ENCODE data around the gene RAB5IF. TPM values are rescaled to one million over a fixed set of nuclear protein-coding genes. Genes with fewer than 3 reads are reported as not detected.

RAB5IF gene
- total and polyA plus RNA-seq, 2 of the 13 experiments (the other 11 are each of a cell fraction or from before 2014, with no cell fraction given) = 261 to 305 TPM

- TF ChIP-seq, protein P1, sequence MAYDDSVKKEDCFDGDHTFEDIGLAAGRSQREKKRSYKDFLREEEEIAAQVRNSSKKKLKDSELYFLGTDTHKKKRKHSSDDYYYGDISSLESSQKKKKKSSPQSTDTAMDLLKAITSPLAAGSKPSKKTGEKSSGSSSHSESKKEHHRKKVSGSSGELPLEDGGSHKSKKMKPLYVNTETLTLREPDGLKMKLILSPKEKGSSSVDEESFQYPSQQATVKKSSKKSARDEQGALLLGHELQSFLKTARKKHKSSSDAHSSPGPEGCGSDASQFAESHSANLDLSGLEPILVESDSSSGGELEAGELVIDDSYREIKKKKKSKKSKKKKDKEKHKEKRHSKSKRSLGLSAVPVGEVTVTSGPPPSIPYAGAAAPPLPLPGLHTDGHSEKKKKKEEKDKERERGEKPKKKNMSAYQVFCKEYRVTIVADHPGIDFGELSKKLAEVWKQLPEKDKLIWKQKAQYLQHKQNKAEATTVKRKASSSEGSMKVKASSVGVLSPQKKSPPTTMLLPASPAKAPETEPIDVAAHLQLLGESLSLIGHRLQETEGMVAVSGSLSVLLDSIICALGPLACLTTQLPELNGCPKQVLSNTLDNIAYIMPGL (CRISPR knock-in tag; IDR thresholded peaks at IDR 0.05; ENCODE audit: borderline replicate concordance in 1 of 2, low read depth in 1 of 2) = peak; percentile 83 to 89
- TF ChIP-seq ZFX (CRISPR knock-in tag; IDR thresholded peaks at IDR 0.05; ENCODE audit: low read depth) (peak; percentile 94), NR2F1 (CRISPR knock-in tag; IDR thresholded peaks at IDR 0.05) (peak; percentile 82 to 91), CREB1 (IDR thresholded peaks at IDR 0.05) (no peak), CREB1 (CRISPR knock-in tag; IDR thresholded peaks at IDR 0.05) (no peak), ZNF224 (CRISPR knock-in tag; IDR thresholded peaks at IDR 0.05) (no peak), ZBTB20 (CRISPR knock-in tag; IDR thresholded peaks at IDR 0.05; ENCODE audit: borderline replicate concordance, low read depth) (0 out of 2 replicates have a peak, but pooled peaks have one; percentile 25), ZNF496 (CRISPR knock-in tag; IDR thresholded peaks at IDR 0.05; ENCODE audit: insufficient replicate concordance) (no peak), ELF3 (CRISPR knock-in tag; IDR thresholded peaks at IDR 0.05) (peak; percentile 76), ZNF230 (CRISPR knock-in tag; IDR thresholded peaks at IDR 0.05) (0 out of 2 replicates have a peak, but pooled peaks have one; percentile 50), HMGA1 (CRISPR knock-in tag; conservative IDR thresholded peaks at IDR 0.05) (no peak), ZNF335 (CRISPR knock-in tag; IDR thresholded peaks at IDR 0.05) (0 out of 2 replicates have a peak, but pooled peaks have one; percentile 11), STAG1 (CRISPR knock-in tag; IDR thresholded peaks at IDR 0.05) (peak; percentile 82), ZNF354B (CRISPR knock-in tag; IDR thresholded peaks at IDR 0.05) (0 out of 2 replicates have a peak, but pooled peaks have one; percentile 50), KDM3A (CRISPR knock-in tag; IDR thresholded peaks at IDR 0.05; ENCODE audit: low read depth) (peak; percentile 62; the same call in 1 of the 2 replicates), ZBTB7B (CRISPR knock-in tag; IDR thresholded peaks at IDR 0.05) (peak; percentile 36; the same call in 1 of the 2 replicates), ZKSCAN5 (CRISPR knock-in tag; IDR thresholded peaks at IDR 0.05) (no peak), ZNF563 (CRISPR knock-in tag; IDR thresholded peaks at IDR 0.05) (no peak), SP140L (CRISPR knock-in tag; IDR thresholded peaks at IDR 0.05; ENCODE audit: borderline replicate concordance) (no peak), ZNF337 (CRISPR knock-in tag; IDR thresholded peaks at IDR 0.05; ENCODE audit: borderline replicate concordance, low read depth) (peak; percentile 90; the same call in 1 of the 2 replicates)
- TF ChIP-seq, protein P2, sequence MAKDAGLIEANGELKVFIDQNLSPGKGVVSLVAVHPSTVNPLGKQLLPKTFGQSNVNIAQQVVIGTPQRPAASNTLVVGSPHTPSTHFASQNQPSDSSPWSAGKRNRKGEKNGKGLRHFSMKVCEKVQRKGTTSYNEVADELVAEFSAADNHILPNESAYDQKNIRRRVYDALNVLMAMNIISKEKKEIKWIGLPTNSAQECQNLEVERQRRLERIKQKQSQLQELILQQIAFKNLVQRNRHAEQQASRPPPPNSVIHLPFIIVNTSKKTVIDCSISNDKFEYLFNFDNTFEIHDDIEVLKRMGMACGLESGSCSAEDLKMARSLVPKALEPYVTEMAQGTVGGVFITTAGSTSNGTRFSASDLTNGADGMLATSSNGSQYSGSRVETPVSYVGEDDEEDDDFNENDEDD (CRISPR knock-in tag; IDR thresholded peaks at IDR 0.05; ENCODE audit: borderline replicate concordance) = peak; percentile 15; the same call in 1 of the 2 replicates
- TF ChIP-seq, protein P3, sequence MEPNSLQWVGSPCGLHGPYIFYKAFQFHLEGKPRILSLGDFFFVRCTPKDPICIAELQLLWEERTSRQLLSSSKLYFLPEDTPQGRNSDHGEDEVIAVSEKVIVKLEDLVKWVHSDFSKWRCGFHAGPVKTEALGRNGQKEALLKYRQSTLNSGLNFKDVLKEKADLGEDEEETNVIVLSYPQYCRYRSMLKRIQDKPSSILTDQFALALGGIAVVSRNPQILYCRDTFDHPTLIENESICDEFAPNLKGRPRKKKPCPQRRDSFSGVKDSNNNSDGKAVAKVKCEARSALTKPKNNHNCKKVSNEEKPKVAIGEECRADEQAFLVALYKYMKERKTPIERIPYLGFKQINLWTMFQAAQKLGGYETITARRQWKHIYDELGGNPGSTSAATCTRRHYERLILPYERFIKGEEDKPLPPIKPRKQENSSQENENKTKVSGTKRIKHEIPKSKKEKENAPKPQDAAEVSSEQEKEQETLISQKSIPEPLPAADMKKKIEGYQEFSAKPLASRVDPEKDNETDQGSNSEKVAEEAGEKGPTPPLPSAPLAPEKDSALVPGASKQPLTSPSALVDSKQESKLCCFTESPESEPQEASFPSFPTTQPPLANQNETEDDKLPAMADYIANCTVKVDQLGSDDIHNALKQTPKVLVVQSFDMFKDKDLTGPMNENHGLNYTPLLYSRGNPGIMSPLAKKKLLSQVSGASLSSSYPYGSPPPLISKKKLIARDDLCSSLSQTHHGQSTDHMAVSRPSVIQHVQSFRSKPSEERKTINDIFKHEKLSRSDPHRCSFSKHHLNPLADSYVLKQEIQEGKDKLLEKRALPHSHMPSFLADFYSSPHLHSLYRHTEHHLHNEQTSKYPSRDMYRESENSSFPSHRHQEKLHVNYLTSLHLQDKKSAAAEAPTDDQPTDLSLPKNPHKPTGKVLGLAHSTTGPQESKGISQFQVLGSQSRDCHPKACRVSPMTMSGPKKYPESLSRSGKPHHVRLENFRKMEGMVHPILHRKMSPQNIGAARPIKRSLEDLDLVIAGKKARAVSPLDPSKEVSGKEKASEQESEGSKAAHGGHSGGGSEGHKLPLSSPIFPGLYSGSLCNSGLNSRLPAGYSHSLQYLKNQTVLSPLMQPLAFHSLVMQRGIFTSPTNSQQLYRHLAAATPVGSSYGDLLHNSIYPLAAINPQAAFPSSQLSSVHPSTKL (CRISPR knock-in tag; IDR thresholded peaks at IDR 0.05) = peak; percentile 78
Observed at GRCh38 chr20:36632487-36633284, 27.1 kb downstream of the RAB5IF start (continued).

All from HepG2 (cell line).